DMS 273 (cell line): ENCODE data around the gene DNAI2.

Experiments used
- DNase-seq: peaks from one replicate; lab custom pipeline; 2025; ENCODE audit not compliant: unreplicated experiment; lab: John Stamatoyannopoulos, UW

Gene DNAI2

GRCh38 chr17:74304184-74304583, 30.1 kb downstream of the DNAI2 start:
- DNase-seq = no peak

- DNase-seq = peak; percentile 71
Observed at GRCh38 chr17:74305865-74306654, 32.0 kb downstream of the DNAI2 start.

GRCh38 chr17:74307984-74308773, 34.1 kb downstream of the DNAI2 start:
- no peak for DNase-seq

GRCh38 chr17:74309902-74310301, 35.9 kb downstream of the DNAI2 start:
- no peak for DNase-seq

DNA sequence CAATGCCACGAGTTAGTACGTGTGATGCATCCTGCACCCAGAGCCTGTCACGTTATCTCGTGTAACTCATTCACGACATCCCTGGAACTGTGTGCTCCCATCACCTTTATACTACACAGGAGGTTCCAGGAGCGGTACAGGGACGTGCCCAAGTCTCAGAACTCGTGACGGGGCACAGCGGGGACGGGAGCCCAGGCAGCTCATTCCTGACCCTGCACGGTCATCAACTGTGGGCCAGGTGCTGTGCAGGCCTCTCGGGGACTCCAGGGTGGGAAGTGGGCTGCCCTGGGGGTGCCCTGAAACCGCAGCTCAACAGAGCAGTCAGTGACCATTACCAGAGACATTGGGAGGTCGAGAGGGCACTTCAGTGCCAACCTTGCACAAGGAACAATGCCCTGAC, 40.8 kb downstream of the DNAI2 start:
- DNase-seq = no peak

DNA sequence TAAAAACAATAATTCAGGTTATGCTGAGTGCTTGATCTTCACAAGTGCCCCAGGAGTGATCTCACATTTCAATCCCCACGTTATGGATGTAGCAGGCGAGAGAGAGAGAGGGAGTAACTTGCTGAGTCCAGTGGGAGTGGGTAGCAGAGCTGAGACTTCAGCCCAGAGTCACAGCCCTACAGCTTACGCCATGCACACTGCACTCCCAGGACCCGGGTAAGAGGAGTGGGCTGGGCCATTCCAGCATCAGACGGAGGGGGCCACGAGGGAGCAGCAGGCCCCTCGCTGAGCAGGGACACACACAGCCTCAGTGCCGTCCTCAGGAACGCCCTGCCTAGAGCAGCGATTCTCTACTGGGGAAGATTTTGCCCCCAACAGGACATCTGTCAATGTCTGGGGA, 42.2 kb downstream of the DNAI2 start:
- no peak for DNase-seq

DNA sequence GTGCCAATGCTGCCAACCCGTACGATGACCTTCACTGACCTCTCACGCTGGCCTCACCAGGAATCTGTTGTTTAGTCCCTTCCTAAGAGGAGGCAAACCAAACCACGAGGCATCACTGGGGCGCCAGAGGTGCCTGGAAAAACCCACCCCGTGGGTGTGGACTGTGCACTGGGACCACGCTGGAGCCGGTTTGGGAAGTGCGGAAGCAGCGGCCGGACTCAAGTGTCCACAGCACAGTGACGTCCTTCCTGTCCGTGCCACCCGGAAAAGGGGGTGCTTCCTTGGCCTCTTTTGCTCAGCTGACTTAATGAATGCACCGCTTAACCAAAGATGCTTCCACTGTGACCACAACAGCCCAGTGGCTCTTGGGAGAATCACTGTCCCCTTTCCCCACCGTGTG, 43.0 kb downstream of the DNAI2 start:
- DNase-seq = no peak

DNA sequence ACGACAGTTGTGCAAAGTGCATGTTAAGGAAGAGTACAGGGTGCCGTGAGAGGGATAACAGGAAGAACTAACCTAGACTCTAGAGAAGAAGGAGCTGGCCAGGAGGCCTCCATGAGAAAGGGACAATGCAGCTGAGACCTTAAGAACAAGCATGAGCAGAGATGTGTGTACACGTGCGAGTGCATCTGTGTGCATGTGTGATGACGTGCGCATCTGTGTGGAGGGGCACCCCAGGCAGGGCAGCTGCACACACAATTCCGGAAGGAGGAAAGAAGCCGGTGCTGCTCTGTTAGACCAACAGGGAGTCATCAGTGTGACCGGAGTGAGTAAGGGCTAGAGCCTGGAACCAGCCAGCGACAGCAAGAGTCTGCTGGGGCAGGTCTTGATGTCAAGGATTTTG, 44.4 kb downstream of the DNAI2 start:
- DNase-seq = no peak

DNA sequence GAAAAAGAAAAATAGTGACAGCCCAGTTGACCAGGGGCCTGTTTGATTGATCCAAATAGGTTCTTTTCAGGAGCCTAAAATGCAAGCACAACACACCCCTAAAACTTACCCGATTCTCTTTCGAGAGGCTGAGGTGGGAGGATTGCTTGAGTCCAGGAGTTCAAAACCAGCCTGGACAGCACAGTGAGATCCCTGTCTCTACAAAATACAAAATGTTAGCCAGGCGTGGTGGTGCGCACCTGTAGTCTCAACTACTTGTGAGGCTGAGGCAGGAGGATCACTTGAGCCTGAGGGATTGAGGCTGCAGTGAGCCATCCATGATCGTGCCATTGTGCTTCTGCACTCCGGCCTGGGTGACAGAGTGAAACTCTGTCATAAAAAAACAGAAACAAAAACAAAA, 50.5 kb downstream of the DNAI2 start:
- DNase-seq = no peak

- peak; percentile 33 for DNase-seq
Observed at GRCh38 chr17:74325376-74325742, 51.3 kb downstream of the DNAI2 start.

GRCh38 chr17:74325743-74326379, 51.8 kb downstream of the DNAI2 start, which contains the start of gene KIF19:
Gene KIF19 (plus strand): TSS chr17:74326226. CDS start chr17:74326350, 124 bp downstream.
- DNase-seq = peak; percentile 87

- no peak for DNase-seq
Observed at GRCh38 chr17:74326506-74326905, 52.5 kb downstream of the DNAI2 start.

GRCh38 chr17:74328487-74328886, 54.5 kb downstream of the DNAI2 start:
- no peak for DNase-seq

- DNase-seq = no peak
Observed at GRCh38 chr17:74329378-74329777, 55.3 kb downstream of the DNAI2 start.

- DNase-seq = no peak
Observed at GRCh38 chr17:74330446-74330845, 56.4 kb downstream of the DNAI2 start.

GRCh38 chr17:74332017-74332650, 58.1 kb downstream of the DNAI2 start:
- DNase-seq = peak; percentile 41

GRCh38 chr17:74332763-74333283, 58.8 kb downstream of the DNAI2 start:
- peak; percentile 98 for DNase-seq

GRCh38 chr17:74334393-74335039, 60.5 kb downstream of the DNAI2 start:
- DNase-seq = peak; percentile 72

DNA sequence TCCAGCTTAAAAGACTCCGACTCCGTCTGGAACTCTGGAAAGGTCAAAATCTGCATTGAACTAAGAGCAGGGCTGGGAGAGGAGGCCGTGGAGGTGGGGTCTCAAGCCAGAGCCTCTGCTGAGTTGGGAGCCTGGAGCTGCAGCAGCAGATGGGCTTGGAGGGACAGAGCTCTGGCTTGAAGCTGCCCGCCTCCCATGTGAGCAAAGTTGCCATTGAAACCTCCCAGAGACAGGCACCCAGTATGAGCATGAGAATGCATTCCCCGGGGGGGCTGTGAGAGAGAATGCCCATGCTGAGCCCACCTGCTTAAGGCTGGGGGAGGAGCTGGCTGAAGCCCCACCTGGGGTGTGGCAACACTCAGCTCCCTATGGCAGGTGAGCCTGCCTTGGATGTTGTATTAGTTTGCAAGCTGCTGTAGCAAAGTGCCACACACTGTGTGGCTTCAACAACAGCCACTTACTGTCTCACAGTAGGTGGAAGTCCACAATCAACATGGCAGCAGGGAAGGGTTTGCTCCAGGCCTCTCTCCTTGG, 61.6 kb downstream of the DNAI2 start:
- no peak for DNase-seq

GRCh38 chr17:74336307-74336706, 62.3 kb downstream of the DNAI2 start:
- DNase-seq = no peak
